D721Med (cell line): ENCODE measurements around the gene HMCN2.
"Not testable (repeated sequence)": the region's sequence is repeated elsewhere in the genome, so short reads cannot be mapped to it uniquely, and the experiment has no call there.

Experiments
- DNase-seq: peaks from one replicate; pipeline ENCODE4 v3.0.0; 2011; ENCODE audit warnings: low spot score; ENCODE audit not compliant: insufficient read length
- FAIRE-seq: peaks from 2 replicates; lab custom pipeline; 2011; peaks lifted over from hg19 to GRCh38; lab: Jason Lieb, UNC
- TF ChIP-seq, protein P1 (sequence below): IDR thresholded peaks from 2 replicates; pipeline ENCODE4 v1.5.1; 2012; ENCODE audit warnings: mild to moderate bottlenecking, control low read depth; ENCODE audit not compliant: insufficient read depth; ENCODE audit errors: missing control alignments

HMCN2 gene

GRCh38 chr9:130431536-130432303 is 166.2 kb downstream of the HMCN2 start:
- DNase-seq (no peak), FAIRE-seq (no peak)
- TF ChIP-seq, protein P1, sequence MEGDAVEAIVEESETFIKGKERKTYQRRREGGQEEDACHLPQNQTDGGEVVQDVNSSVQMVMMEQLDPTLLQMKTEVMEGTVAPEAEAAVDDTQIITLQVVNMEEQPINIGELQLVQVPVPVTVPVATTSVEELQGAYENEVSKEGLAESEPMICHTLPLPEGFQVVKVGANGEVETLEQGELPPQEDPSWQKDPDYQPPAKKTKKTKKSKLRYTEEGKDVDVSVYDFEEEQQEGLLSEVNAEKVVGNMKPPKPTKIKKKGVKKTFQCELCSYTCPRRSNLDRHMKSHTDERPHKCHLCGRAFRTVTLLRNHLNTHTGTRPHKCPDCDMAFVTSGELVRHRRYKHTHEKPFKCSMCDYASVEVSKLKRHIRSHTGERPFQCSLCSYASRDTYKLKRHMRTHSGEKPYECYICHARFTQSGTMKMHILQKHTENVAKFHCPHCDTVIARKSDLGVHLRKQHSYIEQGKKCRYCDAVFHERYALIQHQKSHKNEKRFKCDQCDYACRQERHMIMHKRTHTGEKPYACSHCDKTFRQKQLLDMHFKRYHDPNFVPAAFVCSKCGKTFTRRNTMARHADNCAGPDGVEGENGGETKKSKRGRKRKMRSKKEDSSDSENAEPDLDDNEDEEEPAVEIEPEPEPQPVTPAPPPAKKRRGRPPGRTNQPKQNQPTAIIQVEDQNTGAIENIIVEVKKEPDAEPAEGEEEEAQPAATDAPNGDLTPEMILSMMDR: no peak

DNA sequence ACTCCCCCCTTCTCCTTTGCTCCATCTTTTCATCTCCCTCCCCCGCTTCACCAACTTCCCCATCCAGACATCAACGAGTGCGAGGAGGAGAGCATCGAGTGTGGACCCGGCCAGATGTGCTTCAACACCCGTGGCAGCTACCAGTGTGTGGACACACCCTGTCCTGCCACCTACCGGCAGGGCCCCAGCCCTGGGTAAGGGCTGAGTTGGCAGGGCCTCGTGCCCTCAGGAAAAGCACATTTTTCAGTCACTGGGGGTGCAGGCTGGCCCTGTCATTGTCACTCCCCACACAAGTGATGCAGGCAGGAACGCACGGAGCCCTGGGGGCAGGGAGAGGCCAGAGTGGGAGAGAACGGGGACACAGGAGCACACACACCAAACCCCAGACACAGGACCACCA is 166.8 kb downstream of the HMCN2 start:
- TF ChIP-seq, protein P1: no peak
- FAIRE-seq (no peak), DNase-seq (no peak)

GRCh38 chr9:130432796-130433167 is 167.2 kb downstream of the HMCN2 start:
- FAIRE-seq (no peak), DNase-seq (no peak)
- TF ChIP-seq, protein P1: no peak

- peak; percentile 89 for DNase-seq
- TF ChIP-seq, protein P1: peak; percentile 0
- FAIRE-seq: no peak
These were observed 167.8 kb downstream of the HMCN2 start for GRCh38 chr9:130433168-130433946.

GRCh38 chr9:130433947-130434262 is 168.3 kb downstream of the HMCN2 start:
- TF ChIP-seq, protein P1: no peak

DNA sequence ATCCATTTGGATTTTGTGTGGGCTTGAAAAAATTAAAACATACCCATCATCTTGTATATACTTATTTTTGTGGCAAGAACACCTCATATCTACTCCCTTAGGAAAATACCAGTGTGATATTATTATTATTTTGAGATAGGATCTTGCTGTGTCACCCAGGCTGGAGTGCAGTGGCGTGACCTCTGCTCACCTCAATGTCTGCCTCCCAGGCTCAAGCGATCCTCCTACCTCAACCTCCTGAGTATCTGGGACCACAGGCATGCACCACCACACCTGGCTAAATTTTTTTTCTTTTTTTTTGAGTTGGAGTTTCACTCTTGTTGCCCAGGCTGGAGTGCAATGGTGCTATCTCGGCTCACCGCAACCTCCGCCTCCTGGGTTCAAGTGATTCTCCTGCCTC is 169.1 kb downstream of the HMCN2 start:
- DNase-seq, FAIRE-seq: not testable (repeated sequence)

More at GRCh38 chr9:130433947-130434262, 168.3 kb downstream of the HMCN2 start:
- DNase-seq: no peak
- no peak for FAIRE-seq

- no peak for DNase-seq
- FAIRE-seq: no peak
- TF ChIP-seq, protein P1: no peak
These were observed 171.6 kb downstream of the HMCN2 start for GRCh38 chr9:130437011-130437789.
